NCI-H2081 treated with DMSO at 0.1 percent for 48 hours (cell line): ENCODE measurements around the gene CKB.

Source experiments
- DNase-seq: peaks from one replicate; lab custom pipeline; 2025; lab: John Stamatoyannopoulos, UW

Gene CKB

GRCh38 chr14:103488071-103488470 lies 34.6 kb downstream of the CKB start:
- DNase-seq, result no peak

- no peak for DNase-seq
Measured at GRCh38 chr14:103485504-103485903, 37.1 kb downstream of the CKB start.

GRCh38 chr14:103483600-103483999 lies 39.0 kb downstream of the CKB start:
- peak; percentile 1 for DNase-seq

GRCh38 chr14:103480595-103480994 lies 42.0 kb downstream of the CKB start:
- DNase-seq, result no peak

GRCh38 chr14:103476631-103477030 lies 46.0 kb downstream of the CKB start:
- no peak for DNase-seq

- no peak for DNase-seq
Measured at GRCh38 chr14:103476065-103476464, 46.6 kb downstream of the CKB start.

GRCh38 chr14:103474893-103475292 lies 47.7 kb downstream of the CKB start:
- no peak for DNase-seq

- no peak for DNase-seq
Measured at GRCh38 chr14:103472939-103473338, 49.7 kb downstream of the CKB start.
